HG03432 (cell line): ENCODE data around the gene GSE1.

Experiments used
- ATAC-seq: cut with Tn5 transposase; IDR thresholded peaks from one replicate; pipeline ENCODE4 v1.9.1; 2021; ENCODE audit warnings: mild to moderate bottlenecking, moderate library complexity; ENCODE audit not compliant: unreplicated experiment

The GSE1 gene

DNA sequence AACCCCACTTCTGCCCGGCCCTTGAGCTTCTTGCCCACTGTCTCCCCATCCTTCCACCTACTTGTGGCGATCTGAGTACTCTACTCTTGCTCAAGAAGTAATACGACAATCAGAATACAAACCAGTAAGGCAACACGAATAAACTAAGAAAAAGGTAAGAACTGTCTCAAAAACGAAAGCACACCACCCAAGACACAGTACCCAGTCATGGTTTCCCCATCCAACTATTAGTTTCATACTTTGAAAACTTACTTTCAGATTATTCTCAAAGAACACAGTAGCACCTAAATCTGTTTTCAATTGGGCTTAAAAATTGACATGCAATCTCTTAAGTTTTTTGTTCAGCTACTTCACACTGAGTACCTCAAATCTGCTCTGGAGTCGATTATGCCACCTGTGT, 61.7 kb downstream of the GSE1 start:
- ATAC-seq: no peak

DNA sequence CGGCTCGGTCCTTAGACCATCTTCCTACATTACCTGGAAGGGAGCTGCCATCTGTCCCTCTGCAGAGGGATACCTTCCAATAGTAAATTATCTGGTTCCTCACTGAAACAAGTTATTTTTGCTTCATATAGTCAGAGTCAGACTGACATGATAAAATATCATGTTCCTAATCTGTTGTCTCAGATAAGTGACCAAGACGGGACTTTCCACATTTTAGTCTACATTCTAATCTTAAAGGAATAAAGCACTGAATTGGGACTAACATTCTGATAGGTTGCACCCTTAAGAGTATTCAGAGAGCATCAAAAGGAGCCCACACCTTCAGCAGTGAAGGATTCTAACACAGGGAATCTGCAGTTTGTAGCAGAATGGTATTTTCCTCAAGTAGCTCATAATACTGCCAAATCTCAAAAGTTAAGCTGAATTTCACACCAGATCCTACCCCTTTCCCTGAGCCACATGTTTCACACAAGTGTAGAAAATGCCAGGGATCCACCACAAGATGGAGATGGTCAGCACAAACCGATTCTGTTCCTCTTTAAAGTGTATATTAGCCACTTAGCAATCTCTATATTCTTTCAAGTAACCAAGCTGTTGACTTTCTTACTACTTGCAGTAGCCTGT, 62.2 kb downstream of the GSE1 start:
- no peak for ATAC-seq

DNA sequence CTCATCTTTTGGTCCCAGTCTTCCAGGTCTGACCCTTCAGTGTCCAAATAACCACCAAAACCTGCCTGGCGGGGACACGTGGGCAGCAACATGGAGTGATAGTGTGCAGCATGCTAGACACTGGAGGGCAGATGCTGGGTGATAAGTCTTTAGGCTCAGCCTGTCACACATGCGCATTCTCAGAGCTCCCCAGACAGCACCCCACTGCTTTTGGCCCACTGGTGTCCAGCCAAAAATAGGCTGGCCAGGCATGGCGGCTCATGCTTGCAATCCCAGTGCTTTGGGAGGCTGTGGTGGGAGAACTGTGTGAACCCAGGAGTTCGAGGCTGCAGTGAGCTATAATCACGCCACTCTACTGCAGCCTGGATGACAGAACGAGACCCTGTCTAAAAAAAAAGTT, 63.3 kb downstream of the GSE1 start:
- ATAC-seq: no peak

DNA sequence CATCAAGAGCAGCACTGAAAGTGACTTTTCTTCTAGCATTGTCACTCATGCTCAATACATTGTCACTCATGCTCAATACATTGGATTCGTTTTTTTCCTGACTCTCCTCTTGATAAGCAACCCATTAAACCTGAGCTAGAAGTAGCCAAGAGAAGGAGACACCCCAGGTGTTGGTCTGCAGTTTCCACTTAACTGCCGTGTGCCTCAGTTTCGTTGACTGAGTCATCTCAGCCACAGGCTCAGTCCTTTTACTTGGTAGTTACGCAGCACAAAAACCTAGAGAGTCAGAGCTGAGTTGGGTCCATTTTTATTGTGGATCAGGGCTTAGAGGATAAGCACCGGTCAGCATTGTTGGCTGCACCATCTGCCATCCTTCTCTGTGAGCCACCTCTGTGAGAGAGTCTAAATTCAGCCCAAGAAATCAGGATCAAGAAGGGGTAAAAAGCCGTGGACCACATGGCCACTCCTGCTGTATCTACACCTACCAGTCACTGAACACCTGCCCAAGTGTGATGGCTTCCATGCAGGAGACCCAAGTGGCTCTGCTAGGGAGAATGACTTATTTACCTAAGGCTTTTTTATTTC, 64.4 kb downstream of the GSE1 start:
- no peak for ATAC-seq

DNA sequence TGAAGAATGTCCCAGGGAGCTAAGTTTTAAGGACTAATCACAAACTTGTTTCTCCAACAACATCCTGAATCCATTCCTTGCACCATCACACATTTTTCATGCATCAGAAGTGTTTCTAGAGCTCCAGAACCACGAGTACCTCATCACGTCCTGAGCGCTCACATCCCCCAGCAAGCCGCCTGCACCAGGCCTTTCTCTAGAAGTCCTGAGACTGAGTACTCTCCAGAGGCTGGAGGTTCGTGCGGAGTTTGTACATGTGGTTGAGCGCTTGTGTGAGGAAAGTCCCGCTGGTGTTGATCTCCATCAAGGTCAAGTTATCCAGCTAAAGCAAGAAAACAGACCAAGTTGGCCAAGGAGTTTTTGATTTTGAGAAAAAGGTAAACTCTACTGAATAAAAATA, 64.9 kb downstream of the GSE1 start:
- no peak for ATAC-seq

DNA sequence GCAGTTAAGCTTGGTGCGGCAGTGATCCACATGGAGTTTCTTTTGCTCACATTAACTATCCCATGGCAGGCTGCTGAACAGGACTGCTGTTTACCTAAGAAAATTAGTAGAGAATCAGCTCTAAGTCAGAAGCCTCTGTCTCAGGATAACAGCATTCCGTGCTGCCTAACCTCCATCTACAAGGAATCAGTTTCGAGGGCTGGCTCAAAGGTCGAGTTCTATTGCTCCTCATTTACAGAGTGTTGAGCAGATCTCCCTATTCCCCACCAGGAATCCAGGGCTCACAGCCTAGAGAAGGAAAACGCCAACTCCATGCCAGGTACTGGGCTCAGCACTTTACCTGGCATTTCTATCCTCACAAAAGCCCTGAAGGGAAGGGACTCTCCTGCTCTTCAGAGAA, 65.7 kb downstream of the GSE1 start:
- ATAC-seq: no peak

DNA sequence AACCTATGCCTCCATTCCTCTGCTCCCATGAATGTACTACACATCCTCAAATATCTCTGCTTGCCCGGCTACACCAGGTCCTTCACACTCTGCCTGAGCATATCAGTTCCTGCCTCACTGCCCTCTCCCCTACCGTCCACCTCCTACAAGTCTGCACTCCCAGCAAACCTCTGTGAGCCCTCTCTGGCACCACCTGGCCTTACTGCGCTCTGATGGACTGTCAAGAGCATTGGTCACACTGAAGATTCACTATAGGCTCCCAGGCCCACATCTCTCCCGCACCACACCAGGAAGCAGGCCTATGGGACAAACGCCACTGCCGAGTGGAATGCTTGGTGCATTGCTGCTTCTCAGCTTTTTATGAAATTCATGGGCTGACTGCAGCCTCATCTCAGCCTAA, 66.7 kb downstream of the GSE1 start:
- ATAC-seq: no peak

DNA sequence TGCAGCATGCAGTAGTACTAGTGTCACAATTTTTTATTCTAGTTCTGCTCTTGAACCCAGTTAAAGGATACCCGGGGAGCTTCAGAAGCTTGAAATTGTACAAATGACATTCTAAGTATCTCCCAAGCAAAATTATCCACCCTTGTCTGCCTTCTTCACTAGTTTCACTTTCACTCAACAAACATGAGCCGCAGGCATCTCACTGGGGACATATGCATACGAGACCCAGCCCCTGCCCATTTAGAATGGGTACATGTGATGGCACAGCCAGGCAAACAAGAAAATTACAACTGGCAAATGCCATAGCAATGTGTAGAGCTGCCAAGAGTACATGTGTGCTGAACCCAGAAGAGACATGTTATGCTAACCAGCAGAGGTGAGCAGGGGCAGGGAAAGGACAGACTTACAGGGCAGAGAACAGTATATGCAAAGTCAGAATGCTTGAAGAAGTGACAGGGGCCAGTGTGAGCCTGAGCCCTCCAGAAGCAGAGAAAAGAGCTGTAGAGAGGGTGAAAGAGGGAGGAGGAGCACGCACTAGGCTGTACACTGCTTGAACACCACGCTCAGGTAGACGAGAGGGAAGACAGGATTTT, 67.3 kb downstream of the GSE1 start:
- ATAC-seq: no peak

DNA sequence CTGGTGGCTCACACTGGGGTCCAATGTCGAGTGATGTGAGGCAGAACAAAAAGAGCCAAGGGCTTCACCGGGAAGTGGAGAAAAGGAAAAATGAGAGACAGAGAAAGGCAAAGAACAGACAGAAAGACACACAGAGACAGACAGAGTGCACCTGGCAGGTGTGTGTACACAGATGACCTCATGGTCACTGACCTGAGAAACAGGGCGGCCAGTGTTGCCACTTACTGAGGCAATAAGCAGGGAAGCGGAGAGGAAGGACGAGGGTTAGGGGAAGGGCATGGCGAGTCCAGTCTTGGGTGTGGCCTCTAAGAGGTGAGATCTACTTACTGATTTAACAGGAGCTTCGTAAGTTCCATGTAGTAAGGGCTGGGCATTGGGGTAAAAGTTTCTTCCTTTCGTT, 68.1 kb downstream of the GSE1 start:
- no peak for ATAC-seq

DNA sequence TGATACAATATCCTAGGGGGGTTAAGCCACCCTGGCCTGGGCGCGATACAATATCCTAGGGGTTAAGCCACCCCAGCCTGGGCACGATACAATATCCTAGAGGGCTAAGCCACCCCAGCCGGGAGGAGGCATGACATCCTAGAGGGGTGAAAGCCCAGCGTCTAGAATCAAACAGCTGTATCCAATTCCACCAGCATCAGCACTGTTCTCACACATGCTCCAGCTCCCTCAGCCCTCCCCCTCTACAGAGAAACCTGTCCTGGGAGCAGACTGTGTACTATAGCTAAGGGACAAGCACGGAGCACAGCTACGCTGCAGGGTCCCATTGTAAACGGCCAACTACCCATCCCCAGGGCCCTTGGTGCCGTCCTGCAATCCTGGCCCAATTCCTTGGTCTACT, 69.4 kb downstream of the GSE1 start:
- no peak for ATAC-seq

DNA sequence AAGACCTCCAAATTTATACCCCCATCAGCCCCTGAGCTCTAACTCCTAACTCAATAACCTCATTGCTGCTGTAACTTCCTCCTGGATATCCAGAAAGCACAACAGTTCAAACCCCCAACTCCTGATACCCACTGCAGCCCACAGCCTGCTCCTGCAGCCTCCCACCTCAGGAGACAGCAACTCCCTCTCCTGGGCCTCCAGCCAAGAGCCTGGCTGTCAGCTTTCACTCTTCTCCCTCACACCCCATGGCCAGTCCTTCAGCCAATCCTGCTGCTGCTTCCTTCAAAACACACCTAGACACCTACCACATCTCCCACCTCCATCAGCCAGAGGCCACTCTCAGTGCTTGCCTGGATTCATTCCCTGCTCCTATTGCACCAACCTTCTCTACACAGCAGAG, 70.2 kb downstream of the GSE1 start:
- no peak for ATAC-seq

DNA sequence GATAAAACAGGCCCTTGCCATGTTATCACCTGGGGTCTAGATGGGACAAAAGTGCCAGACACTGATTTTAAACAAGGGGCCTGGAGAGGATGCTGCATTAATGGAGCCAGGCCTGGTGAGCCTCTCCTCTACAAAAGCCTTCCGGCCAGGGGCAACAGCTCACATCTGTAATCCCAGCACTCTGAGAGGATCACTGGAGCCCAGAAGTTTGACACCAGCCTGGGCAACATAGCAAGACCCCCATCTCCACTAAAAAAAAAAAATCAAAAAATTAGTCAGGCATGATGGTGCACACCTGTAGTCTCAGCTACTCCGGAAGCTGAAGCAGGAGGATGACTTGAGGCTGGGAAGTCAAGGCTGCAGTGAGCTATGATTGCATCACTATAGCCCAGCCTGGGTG, 72.1 kb downstream of the GSE1 start:
- no peak for ATAC-seq

DNA sequence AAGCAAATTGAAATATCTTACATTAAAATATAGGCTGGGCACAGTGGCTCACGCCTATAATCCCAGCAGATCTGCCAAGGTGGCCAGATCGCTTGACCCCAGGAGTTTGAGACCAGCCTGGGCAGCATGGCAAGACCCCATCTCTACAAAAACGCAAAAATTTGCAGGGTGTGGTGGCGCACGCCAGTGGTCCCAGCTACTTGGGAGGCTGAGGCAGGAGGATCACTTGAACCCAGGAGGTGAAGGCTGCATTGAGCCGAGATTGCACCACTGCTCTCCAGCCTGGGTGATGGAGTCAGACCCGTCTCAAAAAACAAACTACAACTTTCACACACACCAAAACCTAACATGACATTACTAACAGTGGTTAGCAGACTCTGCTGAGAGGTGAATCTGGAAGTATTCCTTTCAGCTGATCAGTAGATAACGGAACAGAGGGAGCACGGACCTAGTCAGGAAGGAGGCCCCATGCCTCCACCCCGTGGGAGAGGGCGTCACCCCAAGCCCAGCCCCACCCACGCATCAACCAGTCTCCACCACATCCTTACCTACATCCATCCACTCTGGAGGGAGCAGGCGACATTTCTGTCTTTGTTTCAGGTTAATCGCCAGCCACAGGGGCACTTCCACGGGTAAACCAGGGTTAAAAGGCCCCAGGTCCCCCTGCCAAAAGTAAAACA, 73.9 kb downstream of the GSE1 start:
- no peak for ATAC-seq

DNA sequence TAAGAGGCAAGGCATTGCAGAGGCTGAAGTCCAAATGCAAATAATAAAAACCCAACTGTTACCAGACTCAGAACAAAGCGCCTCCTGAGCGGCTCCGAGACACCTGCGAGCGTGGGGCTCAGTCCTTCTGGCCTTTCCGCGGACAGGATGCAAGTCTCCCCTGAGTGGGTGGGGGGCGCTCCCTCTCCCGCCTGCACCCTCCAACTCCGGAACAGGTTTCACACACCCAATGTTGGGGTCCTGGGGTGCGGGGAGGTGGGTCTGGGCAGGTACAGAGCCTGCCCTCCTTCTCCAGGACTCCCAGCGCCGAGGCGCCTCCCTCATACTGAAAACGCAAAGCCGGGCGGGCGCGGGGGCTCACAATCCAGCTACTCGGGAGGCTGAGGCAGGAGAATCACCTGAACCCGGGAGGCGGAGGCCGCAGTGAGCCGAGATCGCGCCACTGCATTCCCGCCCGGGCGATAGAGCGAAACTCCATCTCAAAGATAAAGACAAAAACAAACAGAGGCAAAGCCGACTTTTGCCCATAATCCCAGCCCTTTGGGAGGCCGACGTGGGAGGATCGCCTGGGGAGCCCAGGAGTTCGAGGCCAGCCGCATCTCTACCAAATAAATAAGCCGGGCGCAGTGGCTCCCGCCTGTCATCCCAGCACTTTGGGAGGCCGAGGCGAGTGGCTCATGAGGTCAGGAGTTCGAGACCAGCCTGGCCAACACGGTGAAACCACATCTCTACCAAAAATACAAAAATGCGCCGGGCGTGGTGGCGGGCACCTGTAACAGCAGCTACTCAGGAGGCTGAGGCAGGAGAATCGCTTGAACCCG, 74.7 kb downstream of the GSE1 start:
- no peak for ATAC-seq

DNA sequence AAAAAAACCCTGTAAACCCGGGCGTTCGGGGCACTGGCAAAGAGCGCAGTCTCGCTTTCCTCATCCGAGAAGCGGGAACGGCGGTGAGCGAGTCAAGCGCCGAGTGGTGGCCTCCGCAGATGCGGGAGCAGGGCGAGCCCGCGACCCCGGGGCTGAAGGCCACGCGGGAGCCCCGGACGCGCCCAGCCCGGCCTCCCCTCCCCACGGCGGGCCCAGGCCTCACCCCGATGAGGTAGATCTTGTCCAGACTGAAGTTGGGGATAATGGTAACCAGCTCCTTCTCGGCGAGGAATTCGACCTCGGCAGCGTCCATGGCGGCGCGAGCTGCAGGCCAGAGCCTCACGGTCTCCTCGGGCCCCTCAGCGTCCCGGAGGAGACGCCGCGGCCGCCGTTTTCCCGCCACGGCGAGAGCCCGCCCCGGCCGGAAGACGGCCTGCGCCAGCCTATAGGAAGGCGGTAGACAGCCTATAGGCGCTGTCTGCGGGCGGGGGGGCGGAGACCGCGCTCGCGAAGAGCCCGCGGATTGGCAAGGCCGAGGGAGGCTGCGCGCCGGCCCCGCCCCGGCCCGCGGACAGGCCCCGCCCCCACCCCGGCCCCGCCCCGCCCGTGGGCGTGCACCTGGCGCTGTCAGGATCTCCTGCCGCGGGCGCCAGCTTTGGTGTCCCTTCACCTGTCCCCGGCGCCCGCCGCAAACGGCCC, 75.6 kb downstream of the GSE1 start, which contains the start of gene GINS2:
Gene GINS2, minus strand, starts transcription at position 369 of the 699 bp plus-strand sequence. Its CDS starts 56 bp downstream, at position 313.
- peak; percentile 94 for ATAC-seq

DNA sequence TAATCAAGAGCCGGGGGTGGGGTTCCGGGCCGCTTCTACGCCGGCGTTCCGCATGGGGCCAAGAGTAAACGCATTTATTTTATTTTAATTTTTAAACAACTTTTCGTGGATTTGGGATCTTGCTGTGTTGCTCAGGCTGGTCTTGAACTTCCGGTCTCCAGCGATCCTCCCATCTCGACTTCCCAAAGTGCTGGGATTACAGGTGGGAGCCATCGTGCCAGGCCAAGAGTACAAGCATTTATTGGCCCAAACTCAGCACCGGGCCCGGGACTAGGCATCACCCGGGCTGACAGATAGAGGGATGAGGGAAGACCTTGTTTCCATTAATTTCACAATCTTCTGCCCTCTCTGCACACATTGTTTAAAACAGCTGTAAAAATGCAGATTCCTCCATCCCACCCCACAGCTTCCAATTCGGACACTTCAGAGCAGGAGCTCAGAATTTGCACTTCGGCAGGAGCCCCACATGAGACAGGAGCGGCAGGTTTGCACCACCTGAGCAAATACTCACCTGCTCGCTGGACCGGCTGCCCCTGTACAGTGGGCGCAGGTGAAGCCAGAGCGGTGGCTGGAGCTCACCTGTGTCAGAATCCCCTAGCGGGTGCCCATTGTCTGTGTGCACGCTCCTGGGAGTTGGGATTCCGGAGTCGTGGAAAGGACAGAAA, 76.3 kb downstream of the GSE1 start:
- no peak for ATAC-seq

DNA sequence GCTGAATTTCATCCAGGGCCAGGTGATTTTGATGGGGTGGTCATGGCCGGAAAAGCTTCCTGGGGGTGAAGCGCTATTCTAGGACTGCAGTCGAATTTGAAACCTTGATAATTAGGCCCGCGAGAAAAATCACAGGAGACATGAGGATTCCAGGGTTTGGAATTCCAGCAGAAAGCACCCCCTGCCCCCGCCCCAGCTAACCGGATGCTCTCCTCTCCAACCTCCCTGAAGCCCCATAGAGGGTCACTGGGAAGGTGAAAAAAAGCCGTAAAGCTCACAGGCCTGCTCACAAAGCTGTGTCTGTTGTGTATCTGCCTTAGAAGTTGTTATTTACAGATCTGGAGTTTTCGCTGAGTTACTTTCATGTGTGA, 76.8 kb downstream of the GSE1 start:
- no peak for ATAC-seq

DNA sequence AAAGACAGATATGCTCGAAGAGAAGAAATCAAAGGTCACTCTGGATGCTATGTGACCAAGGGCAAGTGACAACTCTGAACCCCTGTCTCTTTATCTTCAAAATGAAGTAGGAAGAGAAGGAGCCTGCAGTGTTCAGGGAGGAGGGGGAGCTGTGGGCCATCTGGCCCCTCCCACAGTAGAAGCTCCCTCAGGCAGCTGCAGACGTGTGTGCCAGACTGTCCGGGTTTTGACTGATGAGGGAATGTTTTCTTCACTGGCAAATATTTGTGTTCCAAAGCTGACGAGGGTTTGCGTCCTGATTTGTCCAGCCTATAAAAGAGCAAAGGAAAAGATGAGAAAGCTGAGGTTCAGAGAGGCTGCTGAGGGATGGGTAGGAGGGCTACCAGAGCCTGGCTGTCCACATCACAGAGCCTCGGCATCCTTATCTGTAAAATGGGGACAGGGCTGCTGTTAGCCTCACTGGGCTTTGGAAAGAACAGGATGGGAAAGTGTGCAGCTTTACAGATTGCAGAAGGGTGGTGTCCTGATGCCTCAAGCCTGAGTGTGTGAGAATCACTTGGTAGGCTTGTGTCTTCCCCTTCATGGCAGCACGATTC, 77.4 kb downstream of the GSE1 start:
- ATAC-seq: no peak

DNA sequence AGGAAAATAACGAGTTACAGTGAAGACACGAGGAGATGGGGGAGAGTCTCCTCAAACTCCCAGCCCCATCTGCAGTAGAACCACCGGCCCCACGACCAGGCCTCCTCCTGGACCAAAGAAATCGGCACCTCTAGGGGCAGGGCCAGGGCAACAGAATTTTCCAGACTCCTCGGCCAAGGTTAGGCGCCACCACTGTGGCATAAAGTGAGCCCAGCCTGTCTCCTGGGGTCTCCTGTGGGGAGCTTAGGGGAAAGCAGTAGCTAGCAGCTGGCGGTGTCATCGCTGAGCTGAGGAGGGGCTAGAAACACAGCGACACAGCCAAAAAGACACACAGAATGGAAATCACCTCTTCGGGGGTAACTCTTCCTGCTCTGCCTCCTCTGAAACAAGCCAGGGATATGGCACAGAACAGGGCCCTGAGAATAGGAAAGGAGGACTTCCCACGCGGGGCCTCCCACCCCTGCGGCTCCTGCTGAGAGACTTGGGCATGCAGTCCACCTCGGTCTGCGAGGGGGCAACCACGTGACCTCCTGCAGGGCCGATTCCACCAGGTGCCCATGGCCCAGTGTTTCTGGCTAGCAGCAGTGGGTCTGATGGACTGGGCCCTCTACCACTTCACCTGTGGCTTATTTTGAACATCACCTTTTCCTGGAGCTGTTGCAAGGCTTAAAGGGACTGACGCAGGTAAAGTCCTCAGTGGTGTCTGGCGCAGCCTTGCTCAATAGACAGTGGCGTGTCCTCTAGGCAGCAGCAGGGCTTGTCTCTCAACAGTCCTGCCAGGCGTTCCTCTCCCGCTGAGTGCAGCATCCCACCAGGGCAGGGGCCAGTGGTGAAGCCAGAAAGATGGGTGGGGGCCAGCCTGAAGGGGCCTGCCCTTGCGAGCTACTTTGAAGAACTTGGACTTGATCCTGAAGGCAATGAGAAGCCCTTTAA, 82.3 kb downstream of the GSE1 start:
- ATAC-seq: no peak
